Karpas-422 (cell line): Measurements from ENCODE around the gene NTN3. TPM values are rescaled to one million over a fixed set of nuclear protein-coding genes. Genes with fewer than 3 reads are reported as not detected.

Experiments
- DNase-seq: peaks from one replicate; pipeline ENCODE4 v3.0.0-alpha.2; 2015
- H2AFZ ChIP-seq: fragments of 200-600 bp; sonication (generic); 2 replicates; pipeline ENCODE4 v1.6.1; 2014; ENCODE audit warnings: antibody characterized with exemption, low read length, mixed read lengths
- H3K27ac ChIP-seq: fragments of 200-600 bp; sonication (generic); 2 replicates; pipeline ENCODE4 v1.5.1; 2014; ENCODE audit warnings: mild to moderate bottlenecking, low read length, moderate library complexity
- H3K27me3 ChIP-seq: fragments of 200-600 bp; sonication (generic); 2 replicates; pipeline ENCODE4 v1.6.1; 2014; ENCODE audit warnings: low read length, mixed read lengths
- H3K36me3 ChIP-seq: fragments of 200-600 bp; sonication (generic); 2 replicates; pipeline ENCODE4 v1.6.1; 2014; ENCODE audit warnings: low read length, mixed read lengths; ENCODE audit not compliant: insufficient read depth
- H3K4me1 ChIP-seq: fragments of 200-600 bp; sonication (generic); 2 replicates; pipeline ENCODE4 v1.6.1; 2014; ENCODE audit warnings: mild to moderate bottlenecking, low read length, mixed read lengths
- H3K4me2 ChIP-seq: fragments of 200-600 bp; sonication (generic); 2 replicates; pipeline ENCODE4 v1.6.1; 2014; ENCODE audit warnings: low read length, low read depth, mild to moderate bottlenecking; ENCODE audit not compliant: poor library complexity, severe bottlenecking
- H3K4me3 ChIP-seq: fragments of 200-600 bp; sonication (generic); 2 replicates; pipeline ENCODE4 v1.5.1; 2014; ENCODE audit warnings: mild to moderate bottlenecking, antibody characterized with exemption, low read length, mixed read lengths
- H3K79me2 ChIP-seq: fragments of 200-600 bp; sonication (generic); 2 replicates; pipeline ENCODE4 v1.6.1; 2014; ENCODE audit warnings: mild to moderate bottlenecking, low read length, mixed read lengths
- H3K9ac ChIP-seq: fragments of 200-600 bp; sonication (generic); 2 replicates; pipeline ENCODE4 v1.6.0; 2014; ENCODE audit warnings: low read length
- H3K9me2 ChIP-seq: fragments of 200-600 bp; sonication (generic), shearing (Covaris generic); replicated peaks from 2 replicates; pipeline ENCODE4 v1.6.0; 2014; ENCODE audit warnings: mild to moderate bottlenecking, low read length, moderate library complexity; ENCODE audit not compliant: insufficient read depth
- H3K9me3 ChIP-seq: fragments of 300-700, 200-600 bp; sonication (generic); 2 replicates; pipeline ENCODE4 v1.6.1; 2014; ENCODE audit warnings: low read length, mixed read lengths
- H4K20me1 ChIP-seq: fragments of 200-600 bp; sonication (generic); 2 replicates; pipeline ENCODE4 v1.6.1; 2014; ENCODE audit warnings: mild to moderate bottlenecking, antibody characterized with exemption, low read length, low read depth; ENCODE audit not compliant: insufficient read depth
- total RNA-seq: library from RNA; depleted of rRNA; stranded (reverse); fragments of >200 nt; shearing (Covaris generic); gene quantifications from 2 replicates; pipeline ENCODE4 v1.2.3, GENCODE V29; 2014; ENCODE audit warnings: low replicate concordance; rRNA removed

NTN3 gene
- 0.45 and 0.94 TPM in 2 replicates for total RNA-seq

GRCh38 chr16:2471016-2471652 lies at the start of gene NTN3:
TSS of gene NTN3 (plus strand) at chr16:2471297. CDS start at chr16:2471702, 405 bp downstream.
- H3K9me3 ChIP-seq = no peaks in the 10 kb centered on the region
- peaks cover 14% of the 10 kb centered on the region; the same call in 1 of the 2 replicates for H4K20me1 ChIP-seq
- no peaks in the 10 kb centered on the region for H3K9me2 ChIP-seq
- no peaks in the 10 kb centered on the region for H3K36me3 ChIP-seq
- no peak within 1 kb of the TSS for H2AFZ ChIP-seq
- H3K79me2 ChIP-seq = peaks cover 16% of the 10 kb centered on the region
- H3K4me1 ChIP-seq = peaks cover 87% of the 10 kb centered on the region
- H3K9ac ChIP-seq = peak within 1 kb of the TSS; percentile 83
- H3K4me2 ChIP-seq = peak within 1 kb of the TSS; percentile 96
- H3K27ac ChIP-seq = peak within 1 kb of the TSS; percentile 94
- H3K4me3 ChIP-seq = peak within 1 kb of the TSS; percentile 100; the same call in 1 of the 2 replicates
- no peaks in the 10 kb centered on the region for H3K27me3 ChIP-seq
- peak; percentile 73 for DNase-seq

DNA sequence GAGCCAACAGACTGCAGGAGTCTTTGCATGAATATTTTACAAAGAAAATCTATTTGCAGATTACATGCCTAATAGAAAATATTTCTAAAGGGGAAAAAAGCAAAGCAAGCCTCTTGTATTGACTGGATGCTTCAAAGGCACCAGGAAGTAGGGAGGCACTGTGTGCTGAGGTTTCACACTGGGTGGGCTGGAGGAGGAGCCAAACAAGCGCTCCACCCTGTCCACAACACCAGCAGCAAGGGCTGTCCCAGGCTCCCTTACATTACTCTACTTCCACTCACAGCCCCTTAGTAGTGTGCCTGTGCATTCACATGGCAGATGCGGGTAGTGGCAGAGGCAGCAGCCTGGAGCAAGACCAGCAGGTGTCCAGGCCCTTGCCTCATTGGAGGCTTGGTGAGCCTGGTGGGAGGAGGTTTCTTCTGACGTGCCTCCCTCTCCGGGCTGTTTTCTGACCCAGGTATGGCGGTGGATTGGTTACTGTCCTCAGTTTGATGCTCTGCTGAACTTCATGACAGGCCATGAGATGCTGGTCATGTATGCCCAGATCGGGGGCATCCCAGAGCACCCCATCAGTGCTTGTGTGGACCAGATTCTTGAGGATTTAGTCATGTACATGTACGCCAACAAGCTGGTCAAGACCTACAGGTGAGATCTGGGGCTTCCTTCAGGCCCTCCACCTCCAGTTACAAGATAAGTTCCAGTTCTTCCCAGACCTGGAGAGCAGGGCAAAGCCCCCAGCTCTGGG lies 48.8 kb upstream of the NTN3 start:
- Histone ChIP-seq H3K27me3 (no peaks in the 10 kb centered on the region), H3K4me3 (no peak overlapping the region), H3K36me3 (no peaks in the 10 kb centered on the region), H3K9me3 (no peaks in the 10 kb centered on the region), H3K9ac (no peak overlapping the region), H4K20me1 (no peaks in the 10 kb centered on the region), H3K4me1 (peaks cover 3% of the 10 kb centered on the region), H3K79me2 (no peaks in the 10 kb centered on the region), H3K4me2 (no peak overlapping the region), H3K9me2 (no peaks in the 10 kb centered on the region), H3K27ac (no peak overlapping the region), H2AFZ (no peak overlapping the region)
- DNase-seq = no peak

DNA sequence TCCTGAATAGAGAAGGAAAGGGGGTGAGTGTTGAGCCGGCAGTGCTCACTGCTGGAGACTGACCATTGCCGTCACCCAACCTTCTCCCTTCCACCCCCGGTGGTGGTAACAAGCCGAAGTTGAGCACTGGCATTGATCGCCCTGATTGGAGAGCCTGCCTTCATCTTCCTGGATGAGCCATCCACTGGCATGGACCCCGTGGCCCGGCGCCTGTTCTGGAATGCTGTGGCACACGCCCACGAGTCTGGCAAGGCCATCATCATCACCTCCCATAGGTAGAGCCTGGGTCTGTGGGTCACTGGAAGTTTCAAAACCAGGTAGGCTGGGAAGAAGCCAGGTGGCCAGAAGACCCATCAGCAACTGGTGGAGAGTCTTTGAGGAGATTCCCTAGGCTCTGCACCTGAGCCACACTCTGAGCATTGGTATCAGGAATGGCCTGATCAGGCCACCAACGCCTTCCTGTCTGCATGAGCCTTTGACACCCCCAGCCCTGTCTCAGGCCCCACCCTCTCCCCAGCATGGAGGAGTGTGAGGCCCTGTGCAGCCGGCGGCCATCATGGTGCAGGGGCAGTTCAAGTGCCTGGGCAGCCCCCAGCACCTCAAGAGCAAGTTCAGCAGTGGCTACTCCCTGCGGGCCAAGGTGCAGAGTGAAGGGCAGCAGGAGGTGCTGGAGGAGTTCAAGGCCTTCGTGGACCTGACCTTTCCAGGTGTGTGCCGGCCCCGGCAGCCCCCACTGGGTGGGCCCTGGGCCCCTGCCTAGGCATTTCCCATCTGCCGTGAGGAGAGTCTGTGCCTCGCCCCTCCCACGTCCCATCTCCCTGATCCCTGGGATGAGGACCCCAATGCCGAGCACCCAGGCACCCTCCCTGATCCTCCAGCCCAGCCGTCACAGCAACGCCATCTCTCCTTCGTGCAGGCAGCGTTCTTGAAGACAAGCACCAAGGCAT lies 46.8 kb upstream of the NTN3 start:
- peaks cover 13% of the 10 kb centered on the region for H3K4me1 ChIP-seq
- no peaks in the 10 kb centered on the region for H3K27me3 ChIP-seq
- no peaks in the 10 kb centered on the region for H4K20me1 ChIP-seq
- no peak overlapping the region for H3K9ac ChIP-seq
- H3K9me2 ChIP-seq = no peaks in the 10 kb centered on the region
- no peak overlapping the region for H3K4me3 ChIP-seq
- H3K79me2 ChIP-seq = peaks cover under 1% of the 10 kb centered on the region
- no peak for DNase-seq
- H3K9me3 ChIP-seq = no peaks in the 10 kb centered on the region
- no peaks in the 10 kb centered on the region for H3K36me3 ChIP-seq
- no peak overlapping the region for H2AFZ ChIP-seq
- no peak overlapping the region for H3K27ac ChIP-seq
- H3K4me2 ChIP-seq = no peak overlapping the region

DNA sequence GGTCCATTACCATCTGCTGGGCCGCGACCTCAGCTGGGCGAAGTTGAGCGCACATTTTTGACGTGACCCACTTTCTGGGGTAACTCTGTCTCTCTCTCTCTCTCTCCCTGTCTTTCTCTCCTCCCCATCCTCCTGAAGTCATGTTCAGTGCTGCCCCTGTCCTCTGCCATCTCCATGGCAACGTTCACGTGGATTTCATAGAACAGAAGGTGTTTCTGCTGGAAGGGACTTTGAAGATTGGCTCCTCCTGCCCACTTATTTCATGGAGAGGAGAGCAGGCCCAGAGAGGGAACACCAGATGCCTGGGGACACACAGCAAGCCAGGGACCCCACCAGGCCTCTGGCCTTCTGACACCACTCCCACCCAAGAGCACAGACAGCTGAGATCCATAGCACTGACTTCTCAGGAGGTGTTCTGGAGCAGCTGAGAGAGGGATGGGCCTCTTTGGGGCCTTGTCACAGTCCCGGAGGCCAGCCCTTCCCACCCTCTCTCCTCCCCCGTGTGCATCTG lies 46.0 kb upstream of the NTN3 start:
- H3K9me2 ChIP-seq = no peaks in the 10 kb centered on the region
- no peaks in the 10 kb centered on the region for H3K27me3 ChIP-seq
- H3K4me3 ChIP-seq = no peak overlapping the region
- H3K9me3 ChIP-seq = no peaks in the 10 kb centered on the region
- no peak overlapping the region for H2AFZ ChIP-seq
- peaks cover 13% of the 10 kb centered on the region for H3K4me1 ChIP-seq
- no peak overlapping the region for H3K9ac ChIP-seq
- H3K4me2 ChIP-seq = no peak overlapping the region
- no peak overlapping the region for H3K27ac ChIP-seq
- peaks cover 7% of the 10 kb centered on the region for H3K79me2 ChIP-seq
- no peaks in the 10 kb centered on the region for H3K36me3 ChIP-seq
- DNase-seq = no peak
- H4K20me1 ChIP-seq = no peaks in the 10 kb centered on the region

GRCh38 chr16:2425825-2426430 lies 45.2 kb upstream of the NTN3 start:
- no peaks in the 10 kb centered on the region for H4K20me1 ChIP-seq
- H3K9me2 ChIP-seq = no peaks in the 10 kb centered on the region
- H3K9ac ChIP-seq = no peak overlapping the region
- no peaks in the 10 kb centered on the region for H3K9me3 ChIP-seq
- H3K79me2 ChIP-seq = peaks cover 16% of the 10 kb centered on the region
- H3K4me2 ChIP-seq = no peak overlapping the region
- H3K27me3 ChIP-seq = no peaks in the 10 kb centered on the region
- no peaks in the 10 kb centered on the region; the same call in 1 of the 2 replicates for H3K36me3 ChIP-seq
- H3K27ac ChIP-seq = no peak overlapping the region
- H2AFZ ChIP-seq = no peak overlapping the region
- H3K4me3 ChIP-seq = no peak overlapping the region
- no peak for DNase-seq
- peaks cover 22% of the 10 kb centered on the region for H3K4me1 ChIP-seq

GRCh38 chr16:2426941-2427361 lies 44.1 kb upstream of the NTN3 start:
- H3K36me3 ChIP-seq = no peaks in the 10 kb centered on the region; the same call in 1 of the 2 replicates
- no peak overlapping the region for H2AFZ ChIP-seq
- no peaks in the 10 kb centered on the region for H3K9me2 ChIP-seq
- H3K9ac ChIP-seq = no peak overlapping the region
- H3K4me2 ChIP-seq = no peak overlapping the region
- H3K79me2 ChIP-seq = peaks cover 21% of the 10 kb centered on the region
- H3K27ac ChIP-seq = no peak overlapping the region
- H3K4me1 ChIP-seq = peaks cover 24% of the 10 kb centered on the region
- no peaks in the 10 kb centered on the region for H3K27me3 ChIP-seq
- no peaks in the 10 kb centered on the region for H3K9me3 ChIP-seq
- no peak for DNase-seq
- no peak overlapping the region for H3K4me3 ChIP-seq
- H4K20me1 ChIP-seq = no peaks in the 10 kb centered on the region

DNA sequence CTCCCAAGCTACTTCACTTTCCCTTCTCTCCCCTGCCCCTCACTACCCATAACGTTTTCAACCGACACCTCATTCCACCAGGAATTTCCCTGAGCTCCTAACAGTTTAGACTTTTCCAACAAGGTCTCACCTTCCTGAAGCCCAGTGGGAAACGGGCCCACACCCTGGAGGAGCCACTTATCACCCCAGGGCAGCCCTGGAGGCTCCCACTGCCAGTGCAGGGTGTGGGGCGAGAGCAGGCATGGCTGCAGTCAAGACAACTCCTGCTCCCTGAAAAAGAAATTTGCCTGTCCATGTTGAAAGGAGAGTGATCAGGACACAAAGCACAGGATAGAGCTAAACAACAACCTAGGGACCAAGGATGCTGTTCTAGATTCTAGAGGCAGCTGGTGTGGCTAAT lies 43.6 kb upstream of the NTN3 start:
- DNase-seq = no peak
- Histone ChIP-seq H3K4me2 (no peak overlapping the region), H3K36me3 (peaks cover 4% of the 10 kb centered on the region)

More for the DNA sequence above, 43.6 kb upstream of the NTN3 start:
- peaks cover 21% of the 10 kb centered on the region for H3K79me2 ChIP-seq
- H3K27ac ChIP-seq = no peak overlapping the region
- no peak overlapping the region for H3K9ac ChIP-seq
- H3K9me2 ChIP-seq = no peaks in the 10 kb centered on the region
- H3K27me3 ChIP-seq = no peaks in the 10 kb centered on the region
- H2AFZ ChIP-seq = no peak overlapping the region
- no peaks in the 10 kb centered on the region for H4K20me1 ChIP-seq
- H3K4me1 ChIP-seq = peaks cover 24% of the 10 kb centered on the region
- H3K4me3 ChIP-seq = no peak overlapping the region
- no peaks in the 10 kb centered on the region for H3K9me3 ChIP-seq
